CD4-positive, alpha-beta T cell treated with Interleukin-6 for 4 hours (primary cell): ENCODE measurements around the gene BSDC1.
A peak's percentile ranks its signal among the peaks of the same experiment; 100 is the strongest.
"Not testable (repeated sequence)": the region's sequence is repeated elsewhere in the genome, so short reads cannot be mapped to it uniquely, and the experiment has no call there.

ENCODE experiments used
- DNase-seq: peaks from one replicate; pipeline ENCODE4 v3.0.0-alpha.2; 2020; ENCODE audit warnings: mixed read lengths

Gene BSDC1

DNA sequence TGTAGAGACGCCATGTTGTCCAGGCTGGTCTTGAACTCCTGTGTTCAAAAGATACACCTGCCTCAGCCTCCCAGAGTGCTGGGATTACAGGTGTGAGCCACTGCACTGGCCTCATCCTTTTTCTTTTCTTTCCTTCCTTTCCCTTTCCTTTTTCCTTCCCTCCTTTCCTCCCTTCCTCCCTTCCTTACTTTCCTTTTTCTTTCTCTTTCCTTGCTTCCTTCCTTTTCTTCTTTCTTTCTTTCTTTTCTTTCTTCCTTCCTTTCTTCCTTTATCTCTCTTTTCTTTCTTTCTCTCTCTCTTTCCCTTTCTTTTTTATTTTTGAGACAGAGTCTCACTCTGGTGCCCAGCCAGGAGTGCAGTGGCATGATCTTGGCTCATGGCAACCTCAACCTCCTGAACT lies 37.8 kb downstream of the BSDC1 start:
- DNase-seq = no peak

- not testable (repeated sequence) for DNase-seq
These were observed 38.5 kb downstream of the BSDC1 start for GRCh38 chr1:32355778-32356177.

DNA sequence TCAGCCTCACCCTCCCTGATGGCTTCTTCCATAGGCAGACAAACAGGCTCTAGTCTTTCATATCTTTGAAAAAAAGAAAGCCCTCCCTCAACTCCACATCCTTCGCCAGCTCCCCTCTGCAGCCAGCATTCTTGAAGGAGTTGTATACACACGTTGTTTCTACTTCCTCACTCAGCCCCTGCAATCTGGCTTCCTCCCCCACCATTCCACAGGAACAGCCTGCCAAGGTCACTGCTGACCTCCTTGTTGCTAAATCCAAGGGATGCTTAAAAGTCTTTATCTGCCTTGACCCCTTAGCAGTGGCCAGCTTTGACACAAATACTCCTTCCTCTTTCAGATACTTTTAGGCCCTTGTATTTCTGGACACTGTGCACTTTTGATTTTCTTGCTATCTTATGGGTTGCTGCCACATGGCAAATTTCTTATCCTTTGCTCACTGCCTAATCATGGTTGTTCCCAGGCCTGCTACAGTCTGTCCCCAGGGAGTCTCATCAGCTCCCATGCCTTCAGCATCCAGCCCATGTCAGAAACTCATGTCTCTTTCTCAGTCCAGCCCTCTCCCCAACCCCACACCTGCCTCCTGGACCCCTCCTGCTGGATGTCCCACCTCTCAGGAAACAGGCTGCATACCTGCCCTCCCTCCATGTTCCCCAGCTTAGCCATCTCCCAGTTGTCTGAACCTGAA lies 40.2 kb downstream of the BSDC1 start:
- no peak for DNase-seq

GRCh38 chr1:32353431-32353830 lies 40.8 kb downstream of the BSDC1 start:
- no peak for DNase-seq

DNA sequence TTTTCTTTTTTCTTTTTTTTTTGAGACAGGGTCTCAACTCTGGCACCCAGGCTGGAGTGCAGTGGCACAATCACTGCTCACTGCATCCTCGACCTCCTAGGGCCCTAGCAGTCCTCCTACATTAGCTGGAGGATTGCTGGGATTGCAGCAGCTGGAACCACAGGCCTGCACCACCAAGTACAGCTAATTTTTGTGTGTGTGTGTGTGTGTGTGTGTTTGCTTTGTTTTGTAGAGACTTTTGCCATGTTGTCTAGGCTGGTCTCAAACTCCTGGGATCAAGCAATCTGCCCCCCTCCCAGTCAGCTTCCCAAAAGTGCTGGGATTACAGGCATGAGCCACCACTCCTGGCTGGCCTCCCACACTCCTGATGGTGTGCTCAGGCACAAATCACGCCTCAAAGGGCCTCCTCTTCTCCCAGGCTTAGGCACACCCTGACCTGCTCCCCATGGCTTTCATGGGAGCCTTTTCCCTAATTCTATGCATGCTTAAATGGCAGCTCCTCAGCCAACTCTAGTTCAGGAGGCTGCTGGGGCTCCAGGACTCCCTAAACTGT lies 41.3 kb downstream of the BSDC1 start:
- no peak for DNase-seq

DNA sequence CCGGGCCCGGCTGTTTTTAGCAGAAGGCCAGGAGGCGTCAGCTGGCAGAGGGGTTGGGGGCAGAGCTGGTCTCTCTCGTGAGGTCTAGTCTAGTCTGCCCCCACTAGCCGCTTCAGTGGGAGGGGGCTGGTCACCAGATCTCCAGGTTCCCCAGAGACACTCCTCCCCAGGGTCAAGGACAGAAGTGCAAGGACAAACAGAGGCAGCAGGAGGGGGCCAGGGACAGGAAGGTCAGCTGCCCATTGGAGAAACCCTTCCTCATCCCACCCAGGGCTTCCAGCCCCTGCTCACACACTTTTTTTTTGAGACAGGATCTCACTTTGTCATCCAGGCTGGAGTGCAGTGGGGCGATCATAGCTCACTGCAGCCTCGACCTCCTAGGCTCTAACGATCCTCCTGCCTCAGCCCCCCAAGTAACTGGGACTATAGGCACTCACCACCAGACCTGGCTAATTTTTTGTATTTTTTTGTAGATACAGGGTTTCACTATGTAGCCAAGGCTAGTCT lies 41.9 kb downstream of the BSDC1 start:
- DNase-seq = no peak

- peak; percentile 96 for DNase-seq
These were observed 42.6 kb downstream of the BSDC1 start for GRCh38 chr1:32351399-32352238.

DNA sequence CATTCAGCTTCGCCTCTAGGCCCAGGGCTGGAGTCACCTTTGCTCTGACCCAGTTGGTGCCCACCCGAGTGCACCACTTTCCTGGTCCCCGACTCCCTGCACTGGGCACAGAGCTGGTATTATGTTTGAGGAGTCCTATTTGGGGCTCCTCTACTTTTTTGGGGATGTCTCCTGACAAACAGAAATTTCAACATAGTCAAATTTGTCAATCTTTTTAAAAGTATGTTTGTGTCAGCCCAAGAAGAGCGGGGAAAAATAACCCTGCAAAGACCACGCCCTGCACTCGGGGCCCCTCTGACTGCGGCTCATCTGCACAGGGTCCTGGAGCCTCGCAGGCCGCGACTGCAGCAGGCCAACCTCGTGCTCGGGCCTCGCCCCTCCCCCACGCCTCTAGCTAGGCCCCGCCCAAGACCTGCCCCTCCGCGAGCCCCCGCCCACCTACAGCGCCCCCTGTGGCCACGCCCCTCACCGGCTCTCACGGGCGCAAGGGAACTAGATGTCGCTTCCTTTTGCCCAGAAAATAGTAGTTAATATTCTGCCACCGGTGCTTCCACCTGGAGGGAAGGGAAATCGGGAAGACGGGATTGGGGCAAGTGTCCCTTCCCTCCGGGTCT lies 43.3 kb downstream of the BSDC1 start:
- DNase-seq = no peak

GRCh38 chr1:32349211-32349708 lies 45.0 kb downstream of the BSDC1 start:
- DNase-seq = no peak

DNA sequence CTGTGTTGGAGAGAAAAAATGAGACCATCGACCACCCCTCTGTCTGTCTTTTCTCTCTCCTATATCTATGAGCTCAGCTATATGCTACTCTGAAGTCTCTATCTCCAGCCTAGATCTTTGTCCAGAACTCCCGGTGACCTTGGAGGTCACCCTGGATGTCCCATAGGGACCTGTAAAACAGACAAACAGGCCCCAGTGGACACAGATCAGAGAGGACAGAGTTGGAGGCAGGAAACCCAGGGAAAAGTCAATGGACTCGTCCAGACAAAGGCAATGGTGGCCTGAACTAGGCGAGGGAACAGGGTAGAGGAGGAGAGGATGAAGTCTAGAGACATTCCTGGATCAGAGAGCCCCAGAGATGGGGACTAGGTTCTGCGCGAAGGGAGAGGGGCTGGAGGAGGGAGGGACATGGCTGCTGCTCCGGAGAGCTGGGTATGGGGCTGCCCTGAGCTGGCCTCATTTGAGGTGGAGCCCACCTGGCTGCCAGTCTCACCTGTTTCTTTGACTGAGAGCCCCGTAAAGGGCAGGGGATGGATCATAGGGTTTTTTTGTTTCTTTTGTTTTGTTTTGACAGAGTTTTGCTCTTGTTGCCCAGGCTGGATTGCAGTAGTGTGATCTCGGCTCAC lies 47.6 kb downstream of the BSDC1 start:
- DNase-seq = no peak

GRCh38 chr1:32345289-32345827 lies 48.9 kb downstream of the BSDC1 start:
- peak; percentile 68 for DNase-seq

GRCh38 chr1:32342704-32343103 lies 51.5 kb downstream of the BSDC1 start:
- DNase-seq = no peak

GRCh38 chr1:32341971-32342370 lies 52.3 kb downstream of the BSDC1 start:
- DNase-seq = no peak

- DNase-seq = no peak
These were observed 53.0 kb downstream of the BSDC1 start for GRCh38 chr1:32341186-32341757.

DNA sequence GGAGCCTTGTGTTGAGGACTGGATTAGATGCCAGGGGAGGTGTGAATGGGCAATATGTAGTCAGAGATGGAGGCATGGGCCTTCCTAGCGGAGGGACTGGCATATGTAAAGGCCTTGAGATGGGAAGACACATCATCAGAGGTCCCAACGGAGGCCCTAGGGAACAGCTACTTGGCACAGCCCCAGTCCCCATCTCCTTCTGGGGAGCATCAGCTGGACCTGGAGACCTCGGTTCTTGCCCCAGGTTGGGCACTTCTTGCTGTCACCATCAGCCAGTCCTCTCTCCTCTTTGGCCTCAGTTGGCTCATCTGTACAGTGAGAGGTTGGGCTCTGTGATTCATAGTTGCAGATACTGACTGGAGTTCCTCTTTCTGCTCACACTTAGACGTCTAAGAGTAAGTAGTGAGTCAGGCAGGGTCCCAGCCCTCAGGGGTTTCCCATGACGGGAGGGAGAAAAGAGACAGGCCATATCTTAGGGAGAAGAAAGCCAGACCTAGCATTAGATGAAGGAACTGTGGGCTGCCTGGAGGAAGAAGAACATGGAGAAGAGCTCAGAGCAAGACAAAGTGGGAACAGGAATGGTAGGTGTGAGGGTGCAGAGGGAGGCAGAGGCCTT lies 54.8 kb downstream of the BSDC1 start:
- no peak for DNase-seq

DNA sequence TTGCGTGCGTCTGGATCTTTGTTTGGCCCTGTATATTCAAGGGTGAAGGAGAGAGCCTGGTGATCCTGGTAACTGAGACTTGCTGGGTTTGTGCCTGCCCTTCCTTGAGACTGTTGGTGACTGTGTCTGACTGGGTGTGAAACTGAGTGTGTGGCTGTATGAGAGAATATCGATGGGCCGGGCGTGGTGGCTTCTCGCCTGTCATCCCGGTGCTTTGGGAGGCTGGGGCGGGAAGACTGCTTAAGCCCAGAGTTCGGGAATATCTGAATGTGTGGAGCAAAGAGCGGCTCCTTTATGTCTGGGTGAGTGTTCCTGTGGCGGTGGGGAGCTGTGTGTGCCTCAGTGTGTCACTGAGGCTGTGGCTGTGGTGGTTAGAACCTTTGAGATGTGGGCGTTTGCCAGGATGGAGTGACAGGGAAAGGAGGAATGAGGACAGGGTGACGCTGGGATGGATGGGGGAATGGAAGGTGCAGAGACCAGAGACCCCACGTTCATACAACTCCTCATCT lies 55.5 kb downstream of the BSDC1 start:
- no peak for DNase-seq

DNA sequence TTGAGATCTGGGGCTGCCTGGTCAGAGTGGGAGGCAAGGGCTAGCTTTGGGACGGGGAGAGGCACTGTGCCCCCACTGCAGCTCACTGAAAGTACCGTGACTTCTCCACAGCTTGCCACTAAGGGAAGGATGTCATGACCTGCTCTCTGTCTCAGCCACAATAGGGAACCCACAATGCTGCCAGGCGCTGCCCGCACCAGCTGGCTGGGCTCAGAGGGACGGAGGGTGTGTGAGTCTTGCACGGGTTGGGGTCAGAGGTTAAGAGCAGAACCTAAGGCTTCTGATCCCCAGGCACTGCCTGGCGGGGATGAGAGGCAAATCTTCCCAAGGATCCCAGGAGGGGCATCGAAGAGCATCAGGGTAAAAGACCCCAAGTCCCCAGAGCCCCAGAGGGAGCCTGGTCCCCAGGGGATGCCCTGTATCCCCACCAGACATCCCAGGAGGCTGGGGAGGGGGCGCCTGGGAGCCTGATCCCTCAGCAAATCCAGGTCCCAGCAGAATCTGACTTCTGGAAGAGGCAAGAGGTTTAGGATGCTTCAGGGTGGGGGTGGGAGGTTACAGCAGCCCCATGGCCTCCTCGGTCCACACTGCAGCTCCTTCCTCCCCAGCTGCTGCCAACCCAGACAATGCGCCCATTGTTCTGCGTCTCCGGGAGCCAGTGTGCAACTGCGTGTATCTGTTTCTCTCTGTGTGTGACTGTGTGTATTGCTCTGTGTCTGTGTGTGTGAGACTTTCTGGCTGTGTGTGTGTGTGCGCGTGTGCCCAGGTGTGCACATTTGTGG lies 56.2 kb downstream of the BSDC1 start:
- peak; percentile 21 for DNase-seq

DNA sequence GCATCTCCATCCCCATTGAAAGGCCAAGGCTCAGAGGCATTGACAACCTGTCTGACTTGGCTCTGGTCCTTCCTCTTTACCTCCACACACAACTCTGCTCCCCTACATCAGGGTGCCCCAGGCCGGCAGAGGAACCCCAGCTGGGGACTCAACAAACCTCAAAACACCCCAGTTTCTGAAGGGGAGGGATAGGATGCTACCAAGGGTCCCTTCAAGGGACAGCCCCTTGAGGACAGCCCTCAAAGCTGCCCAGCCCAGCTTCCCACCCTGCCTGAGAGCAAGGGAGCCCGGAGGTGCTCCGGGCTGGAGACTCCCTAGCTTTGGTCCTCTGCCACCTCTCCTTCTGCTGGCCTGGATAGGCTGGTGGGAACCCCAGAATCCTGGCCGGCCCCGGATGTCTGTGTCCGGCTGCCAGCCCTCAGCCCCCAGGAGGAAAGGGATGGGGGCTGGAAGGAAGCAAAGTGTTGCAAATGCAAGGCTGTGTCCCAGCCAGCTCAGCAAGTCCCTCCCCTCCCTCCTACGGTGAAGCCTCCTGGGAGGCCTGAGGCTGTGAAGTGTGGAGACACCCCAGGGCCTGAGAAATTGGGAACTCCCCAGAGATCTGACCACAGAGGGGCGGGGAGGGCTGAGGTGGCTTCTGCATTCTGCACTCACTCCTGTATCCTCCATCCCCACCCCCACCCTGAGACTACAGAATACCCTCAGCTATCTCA lies 57.1 kb downstream of the BSDC1 start:
- peak; percentile 42 for DNase-seq

GRCh38 chr1:32336591-32336932 lies 57.7 kb downstream of the BSDC1 start:
- no peak for DNase-seq
